OCI-LY7 (cell line): ENCODE measurements around the gene DGCR2. TPM values are rescaled to one million over a fixed set of nuclear protein-coding genes. Genes with fewer than 3 reads are reported as not detected.

Experiments used
- BruUV-seq: library from RNA; stranded (reverse); fragments of 400-500 nt; replicated peaks from 2 replicates; lab custom pipeline; 2021; lab: Mats Ljungman, UMichigan
- CTCF ChIA-PET: fragments of 300-600 bp; sonication (Branson Sonifier 250); formaldehyde crosslinking; loops from one replicate; lab custom pipeline; 2022; ENCODE audit warnings: antibody characterized with exemption; ENCODE audit not compliant: unreplicated experiment; lab: Charles Lee
- POLR2A ChIA-PET: fragments of 300-600 bp; sonication (Branson Sonifier 250); formaldehyde crosslinking; loops from one replicate; lab custom pipeline; 2022; ENCODE audit warnings: antibody characterized with exemption; lab: Charles Lee
- DNase-seq: peaks from one replicate; pipeline ENCODE4 v3.0.0-alpha.2; 2015; ENCODE audit warnings: low spot score
- H2AFZ ChIP-seq: fragments of 200-600 bp; sonication (generic), shearing (Covaris generic); 2 replicates; pipeline ENCODE4 v1.6.1; 2014; ENCODE audit warnings: mild to moderate bottlenecking, antibody characterized with exemption, low read length, moderate library complexity
- H3K27ac ChIP-seq: fragments of 200-600 bp; sonication (generic); 2 replicates; pipeline ENCODE4 v1.5.1; 2014; ENCODE audit warnings: mixed run types, low read depth, mild to moderate bottlenecking, moderate library complexity, low read length, inconsistent platforms; ENCODE audit not compliant: poor library complexity, severe bottlenecking
- H3K36me3 ChIP-seq: fragments of 200-600 bp; sonication (generic); 2 replicates; pipeline ENCODE4 v1.6.1; 2014; ENCODE audit warnings: mild to moderate bottlenecking, antibody characterized with exemption, low read length, moderate library complexity, mixed read lengths; ENCODE audit not compliant: insufficient read depth
- H3K4me1 ChIP-seq: fragments of 200-600 bp; sonication (generic); 2 replicates; pipeline ENCODE4 v1.5.1; 2014; ENCODE audit warnings: mild to moderate bottlenecking, low read length; ENCODE audit not compliant: insufficient read depth, poor library complexity, severe bottlenecking
- H3K4me2 ChIP-seq: fragments of 200-600 bp; sonication (generic); 2 replicates; pipeline ENCODE4 v1.6.1; 2014; ENCODE audit warnings: mild to moderate bottlenecking, low read length
- H3K4me3 ChIP-seq: fragments of 200-600 bp; sonication (generic); 2 replicates; pipeline ENCODE4 v1.5.1; 2014; ENCODE audit warnings: mild to moderate bottlenecking, low read depth, low read length; ENCODE audit not compliant: poor library complexity, severe bottlenecking
- H3K79me2 ChIP-seq: fragments of 200-600 bp; sonication (generic); 2 replicates; pipeline ENCODE4 v1.6.1; 2016; ENCODE audit warnings: low read depth, mild to moderate bottlenecking, low read length, moderate library complexity, mixed read lengths; ENCODE audit not compliant: insufficient read depth
- H3K9me2 ChIP-seq: fragments of 200-600 bp; sonication (generic); 2 replicates; pipeline ENCODE4 v1.6.1; 2016; ENCODE audit warnings: mild to moderate bottlenecking, low read length, mixed read lengths; ENCODE audit not compliant: insufficient read depth
- H3K9me3 ChIP-seq: fragments of 200-600 bp; sonication (generic); 2 replicates; pipeline ENCODE4 v1.6.1; 2014; ENCODE audit warnings: mild to moderate bottlenecking, mixed run types, low read length, mixed read lengths
- H4K20me1 ChIP-seq: fragments of 200-600 bp; sonication (generic); 2 replicates; pipeline ENCODE4 v1.6.1; 2014; ENCODE audit warnings: mild to moderate bottlenecking, antibody characterized with exemption, low read length, moderate library complexity, mixed read lengths; ENCODE audit not compliant: insufficient read depth
- CTCF ChIP-seq: fragments of 200-600 bp; sonication (generic); conservative IDR thresholded peaks from 2 replicates; pipeline ENCODE4 v1.5.1; 2014; ENCODE audit warnings: mild to moderate bottlenecking, antibody characterized with exemption, low read length, moderate library complexity, mixed read lengths
- EZH2phosphoT487 ChIP-seq: fragments of 200-600 bp; sonication (generic); IDR thresholded peaks from 2 replicates; pipeline ENCODE4 v1.6.1; 2018; ENCODE audit warnings: low read depth, borderline replicate concordance, mild to moderate bottlenecking, mixed run types, antibody characterized with exemption, low read length, moderate library complexity, mixed read lengths
- intact Hi-C: fragments of 100-400 bp; cut with micrococcal nuclease; formaldehyde crosslinking; loops from one replicate; pipeline ENCODE4 v1.10.0; 2022; ENCODE audit not compliant: unreplicated experiment
- total RNA-seq, 2 experiments: library from RNA; depleted of rRNA in 1 of 2; stranded (reverse); fragments of >200 nt in 1 of 2; shearing (Covaris generic) in 1 of 2; gene quantifications; 2 replicates each; pipeline ENCODE4 v1.2.3, GENCODE V29; 2014 to 2022

Gene DGCR2
- total RNA-seq, 2 experiments from 2014 or later: 27.6 to 29.7 TPM

GRCh38 chr22:19082793-19083192 lies 39.4 kb downstream of the DGCR2 start:
- no TSS peak for BruUV-seq
- H4K20me1 ChIP-seq: peaks cover 8% of the 10 kb centered on the region; the same call in 1 of the 2 replicates
- no peak overlapping the region for H3K4me3 ChIP-seq
- no peak overlapping the region for H3K27ac ChIP-seq
- H3K36me3 ChIP-seq: peaks cover 28% of the 10 kb centered on the region; the same call in 1 of the 2 replicates
- no peaks in the 10 kb centered on the region for H3K9me2 ChIP-seq
- TF ChIP-seq CTCF: no peak
- TF ChIP-seq EZH2phosphoT487: no peak
- H3K9me3 ChIP-seq: no peaks in the 10 kb centered on the region
- H3K4me2 ChIP-seq: no peak overlapping the region
- ChIA-PET POLR2A (interaction anchor here (0.7 kb wide), 1 partner anchor 35 kb away, joined by 5 read pairs; no protein-coding TSS in a partner anchor), CTCF (no interaction called here)
- no peaks in the 10 kb centered on the region; the same call in 1 of the 2 replicates for H3K79me2 ChIP-seq
- no peak for DNase-seq
- intact Hi-C loops: no loop called here
- H3K4me1 ChIP-seq: peaks cover 24% of the 10 kb centered on the region
- H2AFZ ChIP-seq: no peak overlapping the region

GRCh38 chr22:19082101-19082500 lies 40.1 kb downstream of the DGCR2 start:
- Histone ChIP-seq H2AFZ (no peak overlapping the region), H3K27ac (no peak overlapping the region), H3K4me1 (peaks cover 22% of the 10 kb centered on the region), H3K79me2 (no peaks in the 10 kb centered on the region; the same call in 1 of the 2 replicates), H3K4me3 (no peak overlapping the region), H3K9me3 (no peaks in the 10 kb centered on the region), H3K9me2 (no peaks in the 10 kb centered on the region), H4K20me1 (peaks cover 8% of the 10 kb centered on the region; the same call in 1 of the 2 replicates), H3K4me2 (no peak overlapping the region), H3K36me3 (peaks cover 28% of the 10 kb centered on the region; the same call in 1 of the 2 replicates)
- POLR2A ChIA-PET: interaction anchor here (0.7 kb wide), 1 partner anchor 35 kb away, joined by 5 read pairs; no protein-coding TSS in a partner anchor
- no TSS peak for BruUV-seq
- intact Hi-C loops: no loop called here
- no peak for DNase-seq
- TF ChIP-seq EZH2phosphoT487 (no peak), CTCF (no peak)
- CTCF ChIA-PET: no interaction called here

- intact Hi-C loops: no loop called here
- H3K36me3 ChIP-seq: peaks cover 28% of the 10 kb centered on the region; the same call in 1 of the 2 replicates
- no peaks in the 10 kb centered on the region for H3K9me3 ChIP-seq
- BruUV-seq: no TSS peak
- peaks cover 15% of the 10 kb centered on the region for H3K4me1 ChIP-seq
- no peak overlapping the region for H3K27ac ChIP-seq
- H3K4me2 ChIP-seq: no peak overlapping the region
- ChIA-PET POLR2A (no interaction called here), CTCF (no interaction called here)
- H3K79me2 ChIP-seq: no peaks in the 10 kb centered on the region; the same call in 1 of the 2 replicates
- no peak for DNase-seq
- TF ChIP-seq EZH2phosphoT487: no peak
- no peak for TF ChIP-seq CTCF
- H4K20me1 ChIP-seq: peaks cover 5% of the 10 kb centered on the region; the same call in 1 of the 2 replicates
- no peak overlapping the region for H3K4me3 ChIP-seq
- H3K9me2 ChIP-seq: no peaks in the 10 kb centered on the region
- H2AFZ ChIP-seq: no peak overlapping the region
Measured at GRCh38 chr22:19081351-19081750, 40.9 kb downstream of the DGCR2 start.
